A549 treated with dexamethasone at 1 μM for 4 hours (cell line): ENCODE data around the gene FLRT3. TPM values are rescaled to one million over a fixed set of nuclear protein-coding genes. Genes with fewer than 3 reads are reported as not detected.

ENCODE experiments used
- total RNA-seq: library from RNA; stranded (reverse); fragments of 200-300 nt; extraction: Qiagen RNA extraction; gene quantifications from 5 replicates; pipeline ENCODE4 v1.2.3, GENCODE V29; 2022

Gene FLRT3
- total RNA-seq: 2.5 to 2.7 TPM (median 2.6 TPM) in 5 replicates

DNA sequence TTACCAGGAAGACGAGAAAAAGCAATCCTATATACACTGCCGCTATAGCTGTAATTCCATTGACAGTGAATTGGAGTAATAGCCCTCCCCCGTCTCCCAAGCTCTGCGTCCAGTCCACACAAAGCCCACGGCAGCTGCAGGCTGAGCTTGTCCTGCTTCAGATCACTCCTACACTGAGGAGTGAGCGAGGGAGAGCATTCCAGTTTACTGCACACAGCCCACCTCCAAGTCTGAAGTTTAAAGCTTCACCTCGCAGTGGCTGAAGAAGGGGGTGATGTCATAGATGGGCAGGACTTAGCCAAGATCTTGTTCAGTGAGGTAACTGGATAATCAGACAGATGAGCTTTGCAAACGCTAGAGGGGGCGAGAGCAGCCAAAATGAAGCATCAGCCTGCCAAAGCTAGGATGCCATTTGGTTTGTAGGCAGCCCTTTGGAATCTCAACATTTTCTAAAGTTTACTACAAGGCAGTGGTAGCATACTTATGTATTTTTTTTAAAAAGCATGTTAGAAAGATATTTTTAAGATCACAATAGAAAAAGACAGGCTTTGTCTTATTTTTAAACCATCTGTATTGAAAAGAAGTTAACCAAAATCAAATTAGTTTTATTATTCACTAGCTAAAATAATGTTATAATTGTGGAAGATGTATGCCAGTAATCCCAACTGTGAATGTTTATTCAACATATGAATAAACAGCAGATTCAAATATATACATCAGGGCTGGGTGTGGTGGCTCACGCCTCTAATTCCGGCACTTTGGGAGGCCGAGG, at the start of gene FLRT3:
TSS of gene FLRT3 (minus strand) at position 213 of the 772 bp plus-strand sequence. CDS start 10,106 bp downstream, outside the sequence.

